ENCODE results near the gene CCDC159.
A peak's percentile ranks its signal among the peaks of the same experiment; 100 is the strongest.

Gene CCDC159

DNA sequence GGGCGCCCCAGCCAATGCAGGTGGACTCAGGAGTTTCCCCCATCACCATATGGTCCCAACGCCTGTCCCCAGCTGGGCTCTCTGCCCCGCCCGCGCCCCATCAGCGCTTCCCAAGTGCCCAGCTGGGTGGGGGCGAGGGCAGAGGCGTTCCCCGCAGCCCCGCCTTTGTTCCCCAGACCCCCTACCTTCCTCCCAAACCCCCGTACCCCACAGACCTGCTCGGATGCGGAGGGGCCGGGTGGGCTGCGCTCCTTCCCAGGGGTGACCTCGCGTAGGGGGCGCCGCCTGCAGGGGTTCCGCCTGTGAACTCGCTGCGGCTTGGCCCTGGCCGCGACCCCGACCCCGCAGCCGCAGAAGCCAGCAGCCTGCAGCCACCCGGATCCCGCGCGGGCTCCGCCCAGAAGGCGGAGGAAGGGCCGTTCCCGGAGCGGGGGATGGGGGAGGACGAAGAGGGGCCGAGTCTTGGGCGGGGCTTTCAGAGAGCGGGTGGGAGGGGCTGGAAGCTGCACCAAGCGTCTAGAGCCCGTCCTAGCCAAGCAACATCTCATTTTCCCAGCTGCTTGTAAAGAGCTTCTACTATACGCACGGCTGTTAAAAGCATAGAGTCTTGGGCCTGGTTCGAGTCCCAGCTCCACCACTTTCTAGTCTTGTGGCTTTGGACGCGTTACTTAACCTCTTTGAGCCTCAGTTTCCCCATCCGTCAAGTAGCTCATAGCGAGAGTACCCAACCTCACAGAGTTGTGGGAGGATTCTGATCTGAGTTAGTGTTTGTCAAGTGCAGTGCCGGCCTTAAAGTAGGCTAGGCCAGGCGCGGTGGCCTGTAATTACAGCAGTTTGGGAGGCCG is 6.8 kb upstream of the CCDC159 start, which contains the start of gene RAB3D (continued):
- no peak; the same call in 1 of the 2 replicates for TF ChIP-seq ZNF391 (tag by site-specific recombination; IDR thresholded peaks at IDR 0.05; ENCODE audit: borderline replicate concordance, low read depth)
- TF ChIP-seq ZNF37A (tag by site-specific recombination; IDR thresholded peaks at IDR 0.05), result no peak
- 0 out of 2 replicates have a peak, but pooled peaks have one; percentile 15 for TF ChIP-seq ZNF660 (tag by site-specific recombination; IDR thresholded peaks at IDR 0.05)
- TF ChIP-seq, protein P1, sequence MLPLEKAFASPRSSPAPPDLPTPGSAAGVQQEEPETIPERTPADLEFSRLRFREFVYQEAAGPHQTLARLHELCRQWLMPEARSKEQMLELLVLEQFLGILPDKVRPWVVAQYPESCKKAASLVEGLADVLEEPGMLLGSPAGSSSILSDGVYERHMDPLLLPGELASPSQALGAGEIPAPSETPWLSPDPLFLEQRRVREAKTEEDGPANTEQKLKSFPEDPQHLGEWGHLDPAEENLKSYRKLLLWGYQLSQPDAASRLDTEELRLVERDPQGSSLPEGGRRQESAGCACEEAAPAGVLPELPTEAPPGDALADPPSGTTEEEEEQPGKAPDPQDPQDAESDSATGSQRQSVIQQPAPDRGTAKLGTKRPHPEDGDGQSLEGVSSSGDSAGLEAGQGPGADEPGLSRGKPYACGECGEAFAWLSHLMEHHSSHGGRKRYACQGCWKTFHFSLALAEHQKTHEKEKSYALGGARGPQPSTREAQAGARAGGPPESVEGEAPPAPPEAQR (tag by site-specific recombination; IDR thresholded peaks at IDR 0.05), result no peak
- no peak for TF ChIP-seq ZNF138 (tag by site-specific recombination; IDR thresholded peaks at IDR 0.05; ENCODE audit: borderline replicate concordance)
- no peak for TF ChIP-seq ZNF548 (tag by site-specific recombination; IDR thresholded peaks at IDR 0.05)
- TF ChIP-seq ZNF626 (tag by site-specific recombination; IDR thresholded peaks at IDR 0.05), result no peak
- no peak; the same call in 1 of the 2 replicates for TF ChIP-seq ZNF2 (tag by site-specific recombination; IDR thresholded peaks at IDR 0.05)
- no peak for TF ChIP-seq SALL2 (tag by site-specific recombination; IDR thresholded peaks at IDR 0.05; ENCODE audit: borderline replicate concordance)
- TF ChIP-seq ZNF596 (tag by site-specific recombination; IDR thresholded peaks at IDR 0.05), result no peak
- TF ChIP-seq ZSCAN4 (tag by site-specific recombination; IDR thresholded peaks at IDR 0.05), result no peak
- no peak for TF ChIP-seq FEZF1 (tag by site-specific recombination; IDR thresholded peaks at IDR 0.05)
- no peak for TF ChIP-seq ZNF837 (tag by site-specific recombination; IDR thresholded peaks at IDR 0.05)
- no peak for TF ChIP-seq PBX3 (CRISPR knock-in tag; IDR thresholded peaks at IDR 0.05)
- no peak for TF ChIP-seq ZNF302 (tag by site-specific recombination; IDR thresholded peaks at IDR 0.05; ENCODE audit: low read depth)
- no peak for TF ChIP-seq SCRT1 (tag by site-specific recombination; IDR thresholded peaks at IDR 0.05; ENCODE audit: borderline replicate concordance)
- no peak for TF ChIP-seq ZNF324 (tag by site-specific recombination; IDR thresholded peaks at IDR 0.05)
- no peak for TF ChIP-seq MYNN (tag by site-specific recombination; IDR thresholded peaks at IDR 0.05; ENCODE audit: borderline replicate concordance)
- no peak for TF ChIP-seq ZNF16 (tag by site-specific recombination; IDR thresholded peaks at IDR 0.05; ENCODE audit: low read depth)
- TF ChIP-seq ZNF404 (tag by site-specific recombination; IDR thresholded peaks at IDR 0.05), result no peak
- TF ChIP-seq ZNF664 (tag by site-specific recombination; IDR thresholded peaks at IDR 0.05), result peak; percentile 90; the same call in 1 of the 2 replicates
- TF ChIP-seq ZEB2 (tag by site-specific recombination; IDR thresholded peaks at IDR 0.05), result 0 out of 2 replicates have a peak, but pooled peaks have one; percentile 8
- TF ChIP-seq ZNF558 (tag by site-specific recombination; IDR thresholded peaks at IDR 0.05), result no peak
- TF ChIP-seq, protein P2, sequence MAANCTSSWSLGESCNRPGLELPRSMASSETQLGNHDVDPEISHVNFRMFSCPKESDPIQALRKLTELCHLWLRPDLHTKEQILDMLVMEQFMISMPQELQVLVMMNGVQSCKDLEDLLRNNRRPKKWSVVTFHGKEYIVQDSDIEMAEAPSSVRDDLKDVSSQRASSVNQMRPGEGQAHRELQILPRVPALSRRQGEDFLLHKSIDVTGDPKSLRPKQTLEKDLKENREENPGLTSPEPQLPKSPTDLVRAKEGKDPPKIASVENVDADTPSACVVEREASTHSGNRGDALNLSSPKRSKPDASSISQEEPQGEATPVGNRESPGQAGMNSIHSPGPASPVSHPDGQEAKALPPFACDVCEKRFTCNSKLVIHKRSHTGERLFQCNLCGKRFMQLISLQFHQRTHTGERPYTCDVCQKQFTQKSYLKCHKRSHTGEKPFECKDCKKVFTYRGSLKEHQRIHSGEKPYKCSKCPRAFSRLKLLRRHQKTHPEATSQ (tag by site-specific recombination; IDR thresholded peaks at IDR 0.05), result no peak
- TF ChIP-seq ZNF423 (tag by site-specific recombination; IDR thresholded peaks at IDR 0.05), result no peak
- TF ChIP-seq GLIS2 (tag by site-specific recombination; IDR thresholded peaks at IDR 0.05), result peak; percentile 58
- TF ChIP-seq ZNF292 (tag by site-specific recombination; IDR thresholded peaks at IDR 0.05; ENCODE audit: borderline replicate concordance, low read depth), result no peak
- TF ChIP-seq, protein P3, sequence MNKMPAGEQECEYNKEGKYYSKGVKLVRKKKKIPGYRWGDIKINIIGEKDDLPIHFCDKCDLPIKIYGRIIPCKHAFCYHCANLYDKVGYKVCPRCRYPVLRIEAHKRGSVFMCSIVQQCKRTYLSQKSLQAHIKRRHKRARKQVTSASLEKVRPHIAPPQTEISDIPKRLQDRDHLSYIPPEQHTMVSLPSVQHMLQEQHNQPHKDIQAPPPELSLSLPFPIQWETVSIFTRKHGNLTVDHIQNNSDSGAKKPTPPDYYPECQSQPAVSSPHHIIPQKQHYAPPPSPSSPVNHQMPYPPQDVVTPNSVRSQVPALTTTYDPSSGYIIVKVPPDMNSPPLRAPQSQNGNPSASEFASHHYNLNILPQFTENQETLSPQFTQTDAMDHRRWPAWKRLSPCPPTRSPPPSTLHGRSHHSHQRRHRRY (tag by site-specific recombination; IDR thresholded peaks at IDR 0.05), result no peak
- TF ChIP-seq, protein P4, sequence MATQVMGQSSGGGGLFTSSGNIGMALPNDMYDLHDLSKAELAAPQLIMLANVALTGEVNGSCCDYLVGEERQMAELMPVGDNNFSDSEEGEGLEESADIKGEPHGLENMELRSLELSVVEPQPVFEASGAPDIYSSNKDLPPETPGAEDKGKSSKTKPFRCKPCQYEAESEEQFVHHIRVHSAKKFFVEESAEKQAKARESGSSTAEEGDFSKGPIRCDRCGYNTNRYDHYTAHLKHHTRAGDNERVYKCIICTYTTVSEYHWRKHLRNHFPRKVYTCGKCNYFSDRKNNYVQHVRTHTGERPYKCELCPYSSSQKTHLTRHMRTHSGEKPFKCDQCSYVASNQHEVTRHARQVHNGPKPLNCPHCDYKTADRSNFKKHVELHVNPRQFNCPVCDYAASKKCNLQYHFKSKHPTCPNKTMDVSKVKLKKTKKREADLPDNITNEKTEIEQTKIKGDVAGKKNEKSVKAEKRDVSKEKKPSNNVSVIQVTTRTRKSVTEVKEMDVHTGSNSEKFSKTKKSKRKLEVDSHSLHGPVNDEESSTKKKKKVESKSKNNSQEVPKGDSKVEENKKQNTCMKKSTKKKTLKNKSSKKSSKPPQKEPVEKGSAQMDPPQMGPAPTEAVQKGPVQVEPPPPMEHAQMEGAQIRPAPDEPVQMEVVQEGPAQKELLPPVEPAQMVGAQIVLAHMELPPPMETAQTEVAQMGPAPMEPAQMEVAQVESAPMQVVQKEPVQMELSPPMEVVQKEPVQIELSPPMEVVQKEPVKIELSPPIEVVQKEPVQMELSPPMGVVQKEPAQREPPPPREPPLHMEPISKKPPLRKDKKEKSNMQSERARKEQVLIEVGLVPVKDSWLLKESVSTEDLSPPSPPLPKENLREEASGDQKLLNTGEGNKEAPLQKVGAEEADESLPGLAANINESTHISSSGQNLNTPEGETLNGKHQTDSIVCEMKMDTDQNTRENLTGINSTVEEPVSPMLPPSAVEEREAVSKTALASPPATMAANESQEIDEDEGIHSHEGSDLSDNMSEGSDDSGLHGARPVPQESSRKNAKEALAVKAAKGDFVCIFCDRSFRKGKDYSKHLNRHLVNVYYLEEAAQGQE (tag by site-specific recombination; IDR thresholded peaks at IDR 0.05), result no peak
- no peak for TF ChIP-seq ZNF146 (tag by site-specific recombination; IDR thresholded peaks at IDR 0.05)
- TF ChIP-seq ZNF658 (tag by site-specific recombination; IDR thresholded peaks at IDR 0.05), result no peak
